HepG2 (cell line): ENCODE results near the gene ATP6V0D1. TPM values are rescaled to one million over a fixed set of nuclear protein-coding genes. Genes with fewer than 3 reads are reported as not detected.
A peak's percentile ranks its signal among the peaks of the same experiment; 100 is the strongest.

Experiments
- ASH2L ChIP-seq: fragments of 300-600, 200-600 bp; sonication (generic); IDR thresholded peaks from 2 replicates; pipeline ENCODE4 v1.7.0; 2017; ENCODE audit warnings: low read depth, mild to moderate bottlenecking, moderate library complexity, mixed read lengths, low read length; ENCODE audit not compliant: insufficient read length
- CENPT ChIP-seq: sonication (generic); formaldehyde crosslinking; IDR thresholded peaks from 2 replicates; pipeline ENCODE4 v1.8.0; 2022; ENCODE audit warnings: low read depth, mild to moderate bottlenecking, moderate library complexity, missing genetic modification reagents
- FOXA3 ChIP-seq: IDR thresholded peaks from 2 replicates; pipeline ENCODE4 v1.6.1; 2016; ENCODE audit warnings: missing genetic modification reagents, missing compliant biosample characterization
- GATAD2A ChIP-seq: IDR thresholded peaks from 2 replicates; pipeline ENCODE4 v1.6.1; 2016
- HHEX ChIP-seq: IDR thresholded peaks from 2 replicates; pipeline ENCODE4 v1.6.1; 2016; ENCODE audit warnings: control low read depth
- HNF4A ChIP-seq: sonication (generic); formaldehyde crosslinking; IDR thresholded peaks from 2 replicates; pipeline ENCODE4 v1.4.0; 2020; ENCODE audit warnings: missing genetic modification reagents
- NBN ChIP-seq: fragments of 450-650 bp; conservative IDR thresholded peaks from 2 replicates; pipeline ENCODE4 v1.6.1; 2017
- NONO ChIP-seq, 2 experiments: fragments of 450-650 bp in 1 of 2; sonication (generic) in 1 of 2; formaldehyde crosslinking in 1 of 2; IDR thresholded peaks in 1 of 2; conservative IDR thresholded peaks in 1 of 2; 2 replicates each; pipeline versions ENCODE4 v1.6.1 to v1.8.0; 2017 to 2022; ENCODE audit warnings: mild to moderate bottlenecking in 1 of 2, missing genetic modification reagents in 1 of 2, moderate library complexity in 1 of 2
- RAD21 ChIP-seq: fragments of 450-650 bp; formaldehyde crosslinking; IDR thresholded peaks from 2 replicates; pipeline ENCODE4 v1.5.0; 2020; ENCODE audit warnings: mild to moderate bottlenecking
- REXO4 ChIP-seq: sonication (generic); formaldehyde crosslinking; IDR thresholded peaks from 2 replicates; pipeline ENCODE4 v1.8.0; 2022; ENCODE audit warnings: missing genetic modification reagents, mild to moderate bottlenecking, borderline replicate concordance
- RFX5 ChIP-seq: IDR thresholded peaks from 2 replicates; pipeline ENCODE4 v1.6.1; 2011; ENCODE audit warnings: low read depth, low read length, improper control_type of control experiment
- SNAPC2 ChIP-seq: sonication (generic); formaldehyde crosslinking; IDR thresholded peaks from 2 replicates; pipeline ENCODE4 v1.8.1; 2022; ENCODE audit warnings: mild to moderate bottlenecking, missing genetic modification reagents
- ZBTB1 ChIP-seq: sonication (generic); formaldehyde crosslinking; IDR thresholded peaks from 2 replicates; pipeline ENCODE4 v1.4.0; 2020; ENCODE audit warnings: missing genetic modification reagents, borderline replicate concordance
- ZNF333 ChIP-seq: sonication (generic); formaldehyde crosslinking; IDR thresholded peaks from 2 replicates; pipeline ENCODE4 v1.4.0; 2020; ENCODE audit warnings: mild to moderate bottlenecking, missing genetic modification reagents, borderline replicate concordance
- ZNF543 ChIP-seq: sonication (generic); formaldehyde crosslinking; IDR thresholded peaks from 2 replicates; pipeline ENCODE4 v1.4.0; 2020; ENCODE audit warnings: mild to moderate bottlenecking, missing genetic modification reagents
- ZNF629 ChIP-seq: sonication (generic); formaldehyde crosslinking; conservative IDR thresholded peaks from 2 replicates; pipeline ENCODE4 v1.5.0; 2020; ENCODE audit warnings: missing genetic modification reagents
- ZNF782 ChIP-seq: sonication (generic); formaldehyde crosslinking; IDR thresholded peaks from 2 replicates; pipeline ENCODE4 v1.4.0; 2020; ENCODE audit warnings: missing genetic modification reagents, mild to moderate bottlenecking, borderline replicate concordance
- polyA plus RNA-seq, 8 experiments: library from polyadenylated mRNA; depleted of rRNA in 3 of 8; stranded (reverse) in 7 of 8; unstranded in 1 of 8; fragments of >200 nt; fragmentation: Illumina TruSeq in 4 of 8; extraction: Trizol in 4 of 8; gene quantifications; 2 replicates each; pipeline versions ENCODE4 v1.2.1 to v1.2.3, GENCODE V29; 2011 to 2016; ENCODE audit warnings: low read depth in 4 of 8, missing spikeins in 1 of 8, mixed read lengths in 1 of 8; ENCODE audit not compliant: insufficient read depth in 1 of 8
- total RNA-seq, 5 experiments: library from RNA; depleted of rRNA; stranded (reverse); fragments of >200 nt; fragmentation: Illumina TruSeq; extraction: Trizol; gene quantifications; 2 replicates each; pipeline ENCODE4 v1.2.3, GENCODE V29; 2016; ENCODE audit warnings: low read depth in 1 of 5
- TF ChIP-seq, protein P1 (sequence below): sonication (generic); formaldehyde crosslinking; IDR thresholded peaks from 2 replicates; pipeline ENCODE4 v1.5.1; 2020; ENCODE audit warnings: mild to moderate bottlenecking, moderate library complexity, missing genetic modification reagents
- TF ChIP-seq, protein P2 (sequence below): sonication (generic); formaldehyde crosslinking; IDR thresholded peaks from 2 replicates; pipeline ENCODE4 v1.8.0; 2022; ENCODE audit warnings: missing genetic modification reagents, mild to moderate bottlenecking, inconsistent platforms, borderline replicate concordance
- TF ChIP-seq, protein P3 (sequence below): sonication (generic); formaldehyde crosslinking; IDR thresholded peaks from 2 replicates; pipeline ENCODE4 v1.4.0; 2020; ENCODE audit warnings: missing genetic modification reagents
- TF ChIP-seq, protein P4 (sequence below): sonication (generic); formaldehyde crosslinking; IDR thresholded peaks from 2 replicates; pipeline ENCODE4 v1.5.0; 2020; ENCODE audit warnings: mild to moderate bottlenecking, missing genetic modification reagents, borderline replicate concordance
- TF ChIP-seq, protein P5 (sequence below): sonication (generic); formaldehyde crosslinking; IDR thresholded peaks from 2 replicates; pipeline ENCODE4 v1.8.1; 2023; ENCODE audit warnings: mild to moderate bottlenecking, inconsistent platforms, moderate library complexity, missing genetic modification reagents, borderline replicate concordance

Gene ATP6V0D1
- total and polyA plus RNA-seq, 2 of the 13 experiments (the other 11 are each of a cell fraction or from before 2014, with no cell fraction given): 51.1 to 61.3 TPM

DNA sequence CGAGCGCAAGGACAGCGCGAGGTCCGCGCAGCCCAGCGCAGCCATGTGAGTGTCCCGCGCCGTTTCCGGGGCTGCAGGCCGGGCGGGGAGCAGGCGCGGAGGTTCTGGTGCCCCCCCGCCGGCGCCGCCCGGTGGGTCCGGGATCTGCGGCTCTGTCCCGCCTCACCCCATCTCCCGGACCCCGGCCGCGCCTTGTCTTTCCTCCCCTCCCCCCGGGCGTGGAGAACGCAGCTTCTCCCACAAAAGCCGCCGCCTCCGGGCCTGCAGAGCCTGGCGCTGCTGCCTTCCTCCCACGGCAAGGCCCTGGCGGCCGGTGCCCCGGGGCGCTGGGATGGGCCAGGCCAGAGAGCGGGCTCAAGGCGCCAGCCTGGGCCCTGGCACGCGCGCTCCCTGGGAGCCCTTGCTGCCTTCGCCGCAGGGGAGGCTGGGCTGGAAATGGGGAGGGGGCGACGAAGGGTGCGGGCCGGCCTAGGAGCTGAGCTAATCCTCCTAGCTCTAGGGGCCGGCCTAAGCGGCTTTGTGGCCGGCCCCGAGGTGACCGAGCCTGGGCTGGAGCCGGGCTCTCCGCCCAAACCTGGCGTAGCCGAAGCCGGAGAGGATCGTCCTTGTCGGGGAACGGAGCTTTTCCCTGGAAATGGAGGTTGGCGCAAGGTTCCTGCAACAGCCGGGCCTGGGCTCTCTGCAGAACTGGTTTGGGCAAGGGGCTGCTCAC, 48.1 kb upstream of the ATP6V0D1 start (continued):
- TF ChIP-seq, protein P1, sequence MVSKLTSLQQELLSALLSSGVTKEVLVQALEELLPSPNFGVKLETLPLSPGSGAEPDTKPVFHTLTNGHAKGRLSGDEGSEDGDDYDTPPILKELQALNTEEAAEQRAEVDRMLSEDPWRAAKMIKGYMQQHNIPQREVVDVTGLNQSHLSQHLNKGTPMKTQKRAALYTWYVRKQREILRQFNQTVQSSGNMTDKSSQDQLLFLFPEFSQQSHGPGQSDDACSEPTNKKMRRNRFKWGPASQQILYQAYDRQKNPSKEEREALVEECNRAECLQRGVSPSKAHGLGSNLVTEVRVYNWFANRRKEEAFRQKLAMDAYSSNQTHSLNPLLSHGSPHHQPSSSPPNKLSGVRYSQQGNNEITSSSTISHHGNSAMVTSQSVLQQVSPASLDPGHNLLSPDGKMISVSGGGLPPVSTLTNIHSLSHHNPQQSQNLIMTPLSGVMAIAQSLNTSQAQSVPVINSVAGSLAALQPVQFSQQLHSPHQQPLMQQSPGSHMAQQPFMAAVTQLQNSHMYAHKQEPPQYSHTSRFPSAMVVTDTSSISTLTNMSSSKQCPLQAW (CRISPR knock-in tag): no peak
- TF ChIP-seq RFX5 (no peak), ZBTB1 (CRISPR knock-in tag) (0 out of 2 replicates have a peak, but pooled peaks have one; percentile 48), RAD21 (CRISPR knock-in tag) (peak; percentile 13; the same call in 1 of the 2 replicates), HHEX (CRISPR knock-in tag) (no peak), ZNF333 (CRISPR knock-in tag) (0 out of 2 replicates have a peak, but pooled peaks have one; percentile 12), FOXA3 (CRISPR knock-in tag) (no peak), ZNF629 (CRISPR knock-in tag) (no peak), ZNF543 (peak; percentile 8; the same call in 1 of the 2 replicates), CENPT (CRISPR knock-in tag) (no peak), HNF4A (no peak), NBN (no peak), GATAD2A (CRISPR knock-in tag) (no peak), ZNF782 (CRISPR knock-in tag) (no peak), REXO4 (CRISPR knock-in tag) (no peak), SNAPC2 (CRISPR knock-in tag) (peak; percentile 89; the same call in 1 of the 2 replicates), ASH2L (no peak), NONO (IDR thresholded peaks at IDR 0.05) (no peak), NONO (CRISPR knock-in tag; conservative IDR thresholded peaks at IDR 0.05) (peak; percentile 9)
- TF ChIP-seq, protein P2, sequence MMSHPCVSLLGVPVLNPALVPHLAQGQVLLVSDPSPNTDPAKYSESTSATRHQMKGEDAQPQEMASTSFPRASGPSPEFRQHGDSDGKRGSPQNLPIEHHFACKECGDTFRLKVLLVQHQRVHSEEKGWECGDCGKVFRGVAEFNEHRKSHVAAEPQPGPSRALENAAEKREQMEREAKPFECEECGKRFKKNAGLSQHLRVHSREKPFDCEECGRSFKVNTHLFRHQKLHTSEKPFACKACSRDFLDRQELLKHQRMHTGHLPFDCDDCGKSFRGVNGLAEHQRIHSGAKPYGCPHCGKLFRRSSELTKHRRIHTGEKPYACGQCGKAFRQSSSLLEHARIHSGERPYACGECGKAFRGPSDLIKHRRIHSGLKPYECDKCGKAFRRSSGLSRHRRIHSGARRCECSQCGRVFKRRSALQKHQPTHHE (CRISPR knock-in tag): no peak; the same call in 1 of the 2 replicates
- TF ChIP-seq, protein P3, sequence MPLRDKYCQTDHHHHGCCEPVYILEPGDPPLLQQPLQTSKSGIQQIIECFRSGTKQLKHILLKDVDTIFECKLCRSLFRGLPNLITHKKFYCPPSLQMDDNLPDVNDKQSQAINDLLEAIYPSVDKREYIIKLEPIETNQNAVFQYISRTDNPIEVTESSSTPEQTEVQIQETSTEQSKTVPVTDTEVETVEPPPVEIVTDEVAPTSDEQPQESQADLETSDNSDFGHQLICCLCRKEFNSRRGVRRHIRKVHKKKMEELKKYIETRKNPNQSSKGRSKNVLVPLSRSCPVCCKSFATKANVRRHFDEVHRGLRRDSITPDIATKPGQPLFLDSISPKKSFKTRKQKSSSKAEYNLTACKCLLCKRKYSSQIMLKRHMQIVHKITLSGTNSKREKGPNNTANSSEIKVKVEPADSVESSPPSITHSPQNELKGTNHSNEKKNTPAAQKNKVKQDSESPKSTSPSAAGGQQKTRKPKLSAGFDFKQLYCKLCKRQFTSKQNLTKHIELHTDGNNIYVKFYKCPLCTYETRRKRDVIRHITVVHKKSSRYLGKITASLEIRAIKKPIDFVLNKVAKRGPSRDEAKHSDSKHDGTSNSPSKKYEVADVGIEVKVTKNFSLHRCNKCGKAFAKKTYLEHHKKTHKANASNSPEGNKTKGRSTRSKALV: peak; percentile 83
- TF ChIP-seq, protein P4, sequence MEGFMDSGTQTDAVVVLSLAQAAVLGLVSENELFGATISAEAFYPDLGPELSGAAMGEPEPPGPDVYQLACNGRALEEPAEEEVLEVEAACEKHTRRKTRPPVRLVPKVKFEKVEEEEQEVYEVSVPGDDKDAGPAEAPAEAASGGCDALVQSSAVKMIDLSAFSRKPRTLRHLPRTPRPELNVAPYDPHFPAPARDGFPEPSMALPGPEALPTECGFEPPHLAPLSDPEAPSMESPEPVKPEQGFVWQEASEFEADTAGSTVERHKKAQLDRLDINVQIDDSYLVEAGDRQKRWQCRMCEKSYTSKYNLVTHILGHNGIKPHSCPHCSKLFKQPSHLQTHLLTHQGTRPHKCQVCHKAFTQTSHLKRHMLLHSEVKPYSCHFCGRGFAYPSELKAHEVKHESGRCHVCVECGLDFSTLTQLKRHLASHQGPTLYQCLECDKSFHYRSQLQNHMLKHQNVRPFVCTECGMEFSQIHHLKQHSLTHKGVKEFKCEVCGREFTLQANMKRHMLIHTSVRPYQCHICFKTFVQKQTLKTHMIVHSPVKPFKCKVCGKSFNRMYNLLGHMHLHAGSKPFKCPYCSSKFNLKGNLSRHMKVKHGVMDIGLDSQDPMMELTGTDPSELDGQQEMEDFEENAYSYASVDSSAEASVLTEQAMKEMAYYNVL (CRISPR knock-in tag): no peak
- TF ChIP-seq, protein P5, sequence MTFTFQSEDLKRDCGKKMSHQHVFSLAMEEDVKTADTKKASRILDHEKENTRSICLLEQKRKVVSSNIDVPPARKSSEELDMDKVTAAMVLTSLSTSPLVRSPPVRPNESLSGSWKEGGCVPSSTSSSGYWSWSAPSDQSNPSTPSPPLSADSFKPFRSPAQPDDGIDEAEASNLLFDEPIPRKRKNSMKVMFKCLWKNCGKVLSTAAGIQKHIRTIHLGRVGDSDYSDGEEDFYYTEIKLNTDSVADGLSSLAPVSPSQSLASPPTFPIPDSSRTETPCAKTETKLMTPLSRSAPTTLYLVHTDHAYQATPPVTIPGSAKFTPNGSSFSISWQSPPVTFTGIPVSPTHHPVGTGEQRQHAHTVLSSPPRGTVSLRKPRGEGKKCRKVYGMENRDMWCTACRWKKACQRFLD (CRISPR knock-in tag): no peak
